NCI-H526 (cell line): ENCODE data around the gene NUMB.

ENCODE experiments used
- DNase-seq, 2 experiments: peaks; one replicate each; lab custom pipeline; 2025; lab: John Stamatoyannopoulos, UW

The NUMB gene

GRCh38 chr14:73232984-73233383 is 225.4 kb downstream of the NUMB start:
- DNase-seq, result no peak

GRCh38 chr14:73231981-73232851 is 226.1 kb downstream of the NUMB start:
- peak in 1 of 2 experiments; percentile 60 for DNase-seq

DNA sequence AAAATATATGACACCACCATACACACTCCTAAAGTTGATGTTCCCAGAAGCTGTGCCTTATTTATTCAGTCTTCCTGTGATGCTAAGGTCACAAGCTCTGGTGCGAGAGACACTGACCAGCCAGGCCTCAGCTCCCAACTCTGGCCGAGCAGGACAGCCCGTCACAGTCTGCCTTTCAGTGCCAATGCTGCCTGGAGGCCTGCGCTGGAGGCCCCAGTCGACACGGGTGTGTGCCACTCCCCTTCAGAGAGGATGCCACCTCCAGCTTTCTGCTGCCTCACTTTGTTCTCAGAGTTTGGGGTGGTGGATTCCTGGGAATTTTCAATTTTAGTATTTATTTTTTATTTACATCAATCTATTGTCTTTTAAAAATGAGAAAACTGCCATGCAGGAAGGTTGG is 228.3 kb downstream of the NUMB start:
- DNase-seq, result no peak

- DNase-seq, result peak in 1 of 2 experiments; percentile 32
These were observed 230.2 kb downstream of the NUMB start for GRCh38 chr14:73227812-73228781.

DNA sequence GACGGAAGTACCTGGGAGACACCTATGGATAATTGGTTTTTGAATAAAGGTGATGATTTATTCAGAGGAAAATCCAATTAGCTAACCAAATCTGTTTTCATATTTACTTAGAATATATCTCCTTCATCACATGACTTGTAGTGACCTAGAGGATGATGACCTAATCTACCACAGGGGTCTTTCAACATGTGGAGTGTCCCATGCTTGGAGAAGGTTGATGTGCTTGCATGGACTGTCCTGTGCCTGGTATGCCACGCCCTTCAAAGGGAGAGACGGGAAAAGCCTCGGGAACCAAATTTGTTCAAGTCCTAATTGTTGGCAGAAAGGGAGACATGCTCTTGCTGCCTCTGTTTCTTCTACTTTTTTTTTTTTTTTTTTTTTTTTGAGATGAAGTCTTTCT is 232.8 kb downstream of the NUMB start:
- no peak for DNase-seq
